Keratinocyte (primary cell): ENCODE measurements around the gene TBC1D5.

Experiments
- CTCF ChIP-seq, 3 experiments: IDR thresholded peaks in 1 of 3; conservative IDR thresholded peaks in 1 of 3; optimal IDR thresholded peaks in 1 of 3; 2 replicates in 2 of 3; 3 replicates in 1 of 3; pipeline versions ENCODE3 to v1.5.1; 2011; ENCODE audit warnings: low read length in 3 of 3, mild to moderate bottlenecking in 3 of 3, moderate library complexity in 2 of 3, control low read depth in 1 of 3, inconsistent platforms in 1 of 3; ENCODE audit not compliant: insufficient read depth in 2 of 3; ENCODE audit errors: extremely low read depth in 1 of 3
- EZH2 ChIP-seq: IDR thresholded peaks from one replicate; pipeline ENCODE4 v1.6.1; 2012; ENCODE audit warnings: inconsistent platforms, mild to moderate bottlenecking, low read length, moderate library complexity

DNA sequence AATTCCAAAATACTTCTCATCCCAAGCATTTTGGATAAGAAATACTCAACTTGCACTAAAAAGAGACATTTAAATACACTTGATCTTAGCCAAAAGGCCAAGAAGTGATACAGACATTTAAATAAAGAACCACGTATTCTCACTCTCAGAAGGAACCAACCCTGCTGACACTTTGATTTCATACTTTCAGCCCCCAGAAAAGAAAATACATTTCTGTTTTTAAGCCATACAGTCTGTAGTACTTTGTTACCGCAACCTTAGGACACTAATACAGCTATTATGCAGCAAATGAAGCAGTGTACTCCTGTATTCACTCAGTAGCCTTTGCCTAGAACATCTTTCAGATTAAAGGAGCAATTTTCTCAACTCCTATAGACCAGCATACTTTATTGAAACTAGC is 86.7 kb downstream of the TBC1D5 start:
- TF ChIP-seq CTCF (optimal IDR thresholded peaks at IDR 0.05 in 1 of 3, IDR thresholded peaks at IDR 0.05 in 1 of 3, conservative IDR thresholded peaks at IDR 0.05 in 1 of 3; ENCODE audit: extremely low read depth in 1 of 3, insufficient read depth in 2 of 3, low read length in 3 of 3) (no peak), EZH2 (no peak)
